Measurements from ENCODE around the gene HELZ. TPM values are rescaled to one million over a fixed set of nuclear protein-coding genes. Genes with fewer than 3 reads are reported as not detected.

Gene HELZ
- total RNA-seq, 4 donors from 2014 or later: 24.4 to 42.4 (median 26.3) TPM

GRCh38 chr17:67052720-67053437 is 192.1 kb downstream of the HELZ start:
- TF ChIP-seq, protein P1, sequence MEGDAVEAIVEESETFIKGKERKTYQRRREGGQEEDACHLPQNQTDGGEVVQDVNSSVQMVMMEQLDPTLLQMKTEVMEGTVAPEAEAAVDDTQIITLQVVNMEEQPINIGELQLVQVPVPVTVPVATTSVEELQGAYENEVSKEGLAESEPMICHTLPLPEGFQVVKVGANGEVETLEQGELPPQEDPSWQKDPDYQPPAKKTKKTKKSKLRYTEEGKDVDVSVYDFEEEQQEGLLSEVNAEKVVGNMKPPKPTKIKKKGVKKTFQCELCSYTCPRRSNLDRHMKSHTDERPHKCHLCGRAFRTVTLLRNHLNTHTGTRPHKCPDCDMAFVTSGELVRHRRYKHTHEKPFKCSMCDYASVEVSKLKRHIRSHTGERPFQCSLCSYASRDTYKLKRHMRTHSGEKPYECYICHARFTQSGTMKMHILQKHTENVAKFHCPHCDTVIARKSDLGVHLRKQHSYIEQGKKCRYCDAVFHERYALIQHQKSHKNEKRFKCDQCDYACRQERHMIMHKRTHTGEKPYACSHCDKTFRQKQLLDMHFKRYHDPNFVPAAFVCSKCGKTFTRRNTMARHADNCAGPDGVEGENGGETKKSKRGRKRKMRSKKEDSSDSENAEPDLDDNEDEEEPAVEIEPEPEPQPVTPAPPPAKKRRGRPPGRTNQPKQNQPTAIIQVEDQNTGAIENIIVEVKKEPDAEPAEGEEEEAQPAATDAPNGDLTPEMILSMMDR (IDR thresholded peaks at IDR 0.05): no peak
- no peak for TF ChIP-seq POLR2A (IDR thresholded peaks at IDR 0.05)
- DNase-seq (ENCODE audit: low spot score in 2 of 2): peak in 1 of 2 donors; percentile 68
- WGBS, 2 donors: 93 to 96% methylated on average over 9 of the region's 9 CpGs

GRCh38 chr17:67051837-67052236 is 193.2 kb downstream of the HELZ start:
- TF ChIP-seq, protein P1 (IDR thresholded peaks at IDR 0.05): no peak
- TF ChIP-seq POLR2A (IDR thresholded peaks at IDR 0.05): no peak
- no peak overlapping the region for H3K4me3 ChIP-seq (ENCODE audit: low read depth, poor library complexity, severe bottlenecking)
- WGBS, 2 donors: 95 to 96% methylated on average over 5 of the region's 5 CpGs
- intact Hi-C loops (cut with DNase I; ENCODE audit: low total_unique reads): no loop called here
- no peak for DNase-seq (ENCODE audit: low spot score in 2 of 2)

More at GRCh38 chr17:67052720-67053437, 192.1 kb downstream of the HELZ start:
- intact Hi-C loops (cut with DNase I; ENCODE audit: low total_unique reads): no loop called here
- no peak overlapping the region for H3K4me3 ChIP-seq (ENCODE audit: low read depth, poor library complexity, severe bottlenecking)

DNA sequence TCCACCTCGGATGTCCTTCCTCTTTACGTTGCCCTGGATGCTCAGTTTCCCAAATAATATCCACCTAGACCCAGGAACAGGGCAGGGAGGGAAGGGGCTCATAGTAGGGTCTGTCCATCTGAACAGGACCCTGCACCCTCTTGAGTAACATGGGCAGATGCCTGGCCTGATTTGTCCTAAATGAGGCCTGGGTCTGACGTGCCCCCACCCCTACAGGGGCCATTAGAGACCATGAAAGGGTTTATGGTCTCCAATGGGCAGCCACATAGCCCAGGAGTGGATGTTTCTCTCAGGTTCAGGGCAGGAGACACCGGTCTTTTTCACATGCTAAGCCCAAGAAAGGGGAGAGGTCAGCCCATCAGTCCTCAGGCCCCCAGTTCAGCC is 193.8 kb downstream of the HELZ start:
- WGBS, 2 donors: 77 to 79% methylated on average over 4 of the region's 4 CpGs
- no peak for TF ChIP-seq POLR2A (IDR thresholded peaks at IDR 0.05)
- TF ChIP-seq, protein P1 (IDR thresholded peaks at IDR 0.05): no peak
- H3K4me3 ChIP-seq (ENCODE audit: low read depth, poor library complexity, severe bottlenecking): no peak overlapping the region
- intact Hi-C loops (cut with DNase I; ENCODE audit: low total_unique reads): no loop called here
- DNase-seq (ENCODE audit: low spot score in 2 of 2): peak in 1 of 2 donors; percentile 45

DNA sequence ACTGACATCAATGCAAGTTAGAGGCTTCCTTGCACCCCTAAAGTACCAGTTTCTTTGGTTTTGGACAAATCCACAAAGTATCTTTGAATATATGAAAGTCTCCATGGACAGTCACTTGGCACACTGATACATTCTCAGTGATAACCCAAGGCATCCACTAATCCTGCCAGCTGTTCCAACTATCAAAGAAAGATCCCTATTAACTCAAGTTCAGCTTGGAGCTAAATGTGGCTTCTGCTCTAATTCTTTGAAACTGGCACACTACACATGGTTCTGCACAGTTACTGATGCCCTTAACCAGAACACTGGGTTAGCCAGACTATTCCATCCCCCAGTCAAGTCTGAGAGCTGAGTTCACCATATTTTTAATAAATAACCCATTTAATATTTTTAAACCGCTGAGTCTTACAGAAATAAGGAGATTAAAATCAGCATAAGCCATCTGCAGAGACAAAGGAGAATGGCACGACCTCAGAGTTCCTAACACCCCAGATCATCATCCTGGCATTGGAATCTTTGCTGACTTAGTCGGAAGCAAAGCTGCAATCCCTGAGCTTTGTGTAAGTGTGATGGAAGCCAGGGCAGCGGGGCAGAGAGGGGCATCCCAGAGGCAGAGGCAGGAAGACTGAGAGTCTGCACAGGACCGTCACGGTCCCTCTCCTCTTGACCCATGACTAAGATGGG is 194.4 kb downstream of the HELZ start:
- 86 to 88% methylated on average over 6 of the region's 6 CpGs for WGBS, 2 donors

GRCh38 chr17:67050066-67050465 is 194.9 kb downstream of the HELZ start:
- peak in 1 of 2 donors; percentile 26 for DNase-seq (ENCODE audit: low spot score in 2 of 2)
- 89 to 100% methylated on average over 1 of the region's 1 CpG for WGBS, 2 donors
- H3K4me3 ChIP-seq (ENCODE audit: low read depth, poor library complexity, severe bottlenecking): no peak overlapping the region
- TF ChIP-seq, protein P1 (IDR thresholded peaks at IDR 0.05): no peak
- no peak for TF ChIP-seq POLR2A (IDR thresholded peaks at IDR 0.05)
- intact Hi-C loops (cut with DNase I; ENCODE audit: low total_unique reads): no loop called here

More for the DNA sequence above, 194.4 kb downstream of the HELZ start:
- intact Hi-C loops (cut with DNase I; ENCODE audit: low total_unique reads): no loop called here
- DNase-seq (ENCODE audit: low spot score in 2 of 2): peak in 1 of 2 donors; percentile 20
- H3K4me3 ChIP-seq (ENCODE audit: low read depth, poor library complexity, severe bottlenecking): no peak overlapping the region
- TF ChIP-seq, protein P1 (IDR thresholded peaks at IDR 0.05): no peak
- TF ChIP-seq POLR2A (IDR thresholded peaks at IDR 0.05): no peak

All from lower leg skin (tissue), 4 donors.